ENCODE measurements around the gene DTX3L.

GRCh38 chr3:122582390-122582789 is 18.3 kb downstream of the DTX3L start:
- no peak for TF ChIP-seq CTCF (IDR thresholded peaks at IDR 0.05; ENCODE audit: insufficient read depth, low read length)
- no peak for TF ChIP-seq REST (IDR thresholded peaks at IDR 0.05; ENCODE audit: insufficient replicate concordance, low read depth)
- no peak for TF ChIP-seq POLR2AphosphoS5 (IDR thresholded peaks at IDR 0.05; ENCODE audit: low read depth)
